Natural killer cell (primary cell): ENCODE results near the gene DNAJC13. TPM values are rescaled to one million over a fixed set of nuclear protein-coding genes. Genes with fewer than 3 reads are reported as not detected.
"Not testable (repeated sequence)": the region's sequence is repeated elsewhere in the genome, so short reads cannot be mapped to it uniquely, and the experiment has no call there.

Experiments
- ATAC-seq, 3 donors: fragments of 150-1000 bp in 2 of 3; fragments of 200-7000 bp in 1 of 3; cut with Tn5 transposase; 1 replicate in 1 of 3; 2 replicates in 2 of 3; pipeline ENCODE4 v1.10.0; 2021; ENCODE audit warnings: mild to moderate bottlenecking in 2 of 3, moderate library complexity in 2 of 3
- DNase-seq, 2 donors: peaks; one replicate each; pipeline versions ENCODE4 v3.0.0 to v3.0.0-alpha.2; 2013 to 2021; ENCODE audit warnings: mixed read lengths in 1 of 2
- H3K27ac ChIP-seq: one replicate; pipeline ENCODE4 v1.5.1; 2013; ENCODE audit warnings: mild to moderate bottlenecking, low read length
- H3K27me3 ChIP-seq: one replicate; pipeline ENCODE4 v1.6.1; 2013; ENCODE audit warnings: low read length; ENCODE audit not compliant: control insufficient read depth, insufficient read depth
- H3K36me3 ChIP-seq: one replicate; pipeline ENCODE4 v1.6.1; 2013; ENCODE audit warnings: low read length; ENCODE audit not compliant: control insufficient read depth, insufficient read depth
- H3K4me1 ChIP-seq: one replicate; pipeline ENCODE4 v1.6.1; 2013; ENCODE audit warnings: low read length; ENCODE audit not compliant: control insufficient read depth, insufficient read depth
- H3K4me3 ChIP-seq: one replicate; pipeline ENCODE4 v1.5.1; 2013; ENCODE audit warnings: low read length
- H3K9me3 ChIP-seq: one replicate; pipeline ENCODE4 v1.6.1; 2013; ENCODE audit warnings: low read length; ENCODE audit not compliant: control insufficient read depth, insufficient read depth
- H3K27ac Mint-ChIP-seq, 2 donors: one replicate each; pipeline ENCODE4 v1.8.0; 2022; ENCODE audit warnings: mild to moderate bottlenecking in 2 of 2, mixed read lengths in 2 of 2, moderate library complexity in 1 of 2
- H3K27me3 Mint-ChIP-seq, 2 donors: one replicate each; pipeline ENCODE4 v1.8.0; 2022; ENCODE audit warnings: low read depth in 2 of 2, mixed read lengths in 2 of 2
- H3K36me3 Mint-ChIP-seq: one replicate; pipeline ENCODE4 v1.8.0; 2022; ENCODE audit warnings: mixed read lengths
- H3K4me1 Mint-ChIP-seq, 2 donors: one replicate each; pipeline ENCODE4 v1.8.0; 2022; ENCODE audit warnings: mixed read lengths in 2 of 2
- H3K4me3 Mint-ChIP-seq: one replicate; pipeline ENCODE4 v1.8.0; 2022; ENCODE audit warnings: mild to moderate bottlenecking, moderate library complexity, mixed read lengths
- H3K9me3 Mint-ChIP-seq, 2 donors: one replicate each; pipeline ENCODE4 v1.8.0; 2022; ENCODE audit warnings: mixed read lengths in 2 of 2
- WGBS: methylation state at CpG from one replicate; pipeline ENCODE4 v1.1.7; 2013; ENCODE audit warnings: missing lambda C conversion rate; ENCODE audit not compliant: insufficient coverage; 5-methylcytosine and 5-hydroxymethylcytosine counted together
- intact Hi-C: fragments of 100-400 bp; cut with micrococcal nuclease; formaldehyde crosslinking; loops from one replicate; pipeline ENCODE4 v1.14.2; 2022
- total RNA-seq, 4 donors: library from RNA; stranded (reverse); fragments of 120-200 nt in 1 of 4; gene quantifications; one replicate each; pipeline versions ENCODE4 v1.2.3 to v1.2.4, GENCODE V29; 2013 to 2022
- TF ChIP-seq, protein P1 (sequence below): fragments of 200-600 bp; IDR thresholded peaks from one replicate; pipeline ENCODE4 v1.8.0; 2022; ENCODE audit warnings: antibody characterized with exemption

The DNAJC13 gene
- total RNA-seq, 3 donors from 2014 or later (not counting 1 experiment from before 2014, with no cell fraction given), result 30.5 to 44.0 (median 42.9) TPM

DNA sequence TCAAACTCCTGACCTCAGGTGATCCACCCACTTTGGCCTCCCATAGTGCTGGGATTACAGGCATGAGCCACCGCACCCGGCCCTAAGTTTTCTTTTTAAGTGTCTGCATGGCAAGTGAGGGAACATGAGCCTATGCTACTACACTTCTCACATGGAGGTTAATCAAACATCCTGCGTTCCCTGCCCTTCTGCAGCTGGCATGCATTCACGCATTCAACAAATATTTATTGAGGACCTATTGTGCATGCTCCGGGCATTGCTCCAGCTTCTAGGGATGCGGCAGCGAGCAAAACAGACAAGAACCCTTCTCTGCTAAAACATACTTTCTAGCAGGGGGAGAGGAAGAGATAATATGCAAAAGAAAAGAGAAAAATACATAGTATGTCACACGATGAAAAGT lies 137.1 kb downstream of the DNAJC13 start:
- no peaks in the 10 kb centered on the region for H3K36me3 Mint-ChIP-seq
- ATAC-seq, result no peak
- no peaks in the 10 kb centered on the region for H3K9me3 ChIP-seq
- no peak overlapping the region for H3K27ac ChIP-seq
- peaks cover 3% of the 10 kb centered on the region for H3K36me3 ChIP-seq
- no peak for DNase-seq
- WGBS, result 96% methylated on average over 6 of the region's 8 CpGs
- no peaks in the 10 kb centered on the region for H3K27me3 ChIP-seq
- no peaks in the 10 kb centered on the region for H3K4me1 ChIP-seq
- H3K27me3 Mint-ChIP-seq, result no peaks in the 10 kb centered on the region
- no peaks in the 10 kb centered on the region for H3K9me3 Mint-ChIP-seq
- intact Hi-C loops, result no loop called here
- no peak overlapping the region for H3K4me3 ChIP-seq
- H3K4me1 Mint-ChIP-seq, result peaks cover 5 to 17% of the 10 kb centered on the region in 2 donors
- H3K4me3 Mint-ChIP-seq, result no peak overlapping the region
- TF ChIP-seq, protein P1, sequence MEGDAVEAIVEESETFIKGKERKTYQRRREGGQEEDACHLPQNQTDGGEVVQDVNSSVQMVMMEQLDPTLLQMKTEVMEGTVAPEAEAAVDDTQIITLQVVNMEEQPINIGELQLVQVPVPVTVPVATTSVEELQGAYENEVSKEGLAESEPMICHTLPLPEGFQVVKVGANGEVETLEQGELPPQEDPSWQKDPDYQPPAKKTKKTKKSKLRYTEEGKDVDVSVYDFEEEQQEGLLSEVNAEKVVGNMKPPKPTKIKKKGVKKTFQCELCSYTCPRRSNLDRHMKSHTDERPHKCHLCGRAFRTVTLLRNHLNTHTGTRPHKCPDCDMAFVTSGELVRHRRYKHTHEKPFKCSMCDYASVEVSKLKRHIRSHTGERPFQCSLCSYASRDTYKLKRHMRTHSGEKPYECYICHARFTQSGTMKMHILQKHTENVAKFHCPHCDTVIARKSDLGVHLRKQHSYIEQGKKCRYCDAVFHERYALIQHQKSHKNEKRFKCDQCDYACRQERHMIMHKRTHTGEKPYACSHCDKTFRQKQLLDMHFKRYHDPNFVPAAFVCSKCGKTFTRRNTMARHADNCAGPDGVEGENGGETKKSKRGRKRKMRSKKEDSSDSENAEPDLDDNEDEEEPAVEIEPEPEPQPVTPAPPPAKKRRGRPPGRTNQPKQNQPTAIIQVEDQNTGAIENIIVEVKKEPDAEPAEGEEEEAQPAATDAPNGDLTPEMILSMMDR, result no peak
- H3K27ac Mint-ChIP-seq, result no peak overlapping the region

DNA sequence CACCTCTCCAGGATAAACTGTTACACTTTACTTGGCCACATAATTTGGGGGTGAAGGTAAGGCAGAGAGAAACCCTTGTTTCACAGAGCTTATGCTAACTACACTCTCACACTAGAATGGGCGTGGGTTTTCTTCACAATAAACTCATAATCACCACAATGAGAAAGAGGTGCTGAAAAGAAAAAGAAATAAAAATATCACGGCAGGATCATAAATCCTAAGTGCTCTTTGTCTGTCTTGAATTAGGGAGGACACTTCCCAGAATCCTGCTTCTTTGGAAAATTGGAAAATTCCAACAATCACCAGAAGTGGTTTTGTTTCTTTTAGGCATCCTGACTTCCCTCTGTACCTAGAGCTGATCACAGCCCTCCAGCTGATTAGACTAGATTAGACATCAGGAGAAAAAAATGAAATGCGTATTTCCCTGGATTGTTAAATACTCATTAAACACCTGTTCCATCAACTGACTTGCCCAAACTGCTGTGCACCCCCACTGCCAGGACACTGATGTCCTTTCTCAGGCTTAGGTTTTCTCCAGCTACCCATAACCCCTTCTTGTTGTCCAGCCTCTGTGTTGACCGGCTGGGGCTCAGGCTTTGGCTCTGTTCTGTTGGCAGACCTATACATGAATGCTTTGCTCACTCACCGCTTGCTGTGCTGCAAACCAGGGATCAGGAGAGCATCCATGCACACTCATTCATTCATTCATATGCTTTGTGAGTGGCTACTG lies 138.2 kb downstream of the DNAJC13 start:
- Histone ChIP-seq H3K27me3 (no peaks in the 10 kb centered on the region), H3K36me3 (peaks cover 3% of the 10 kb centered on the region), H3K4me3 (no peak overlapping the region), H3K27ac (no peak overlapping the region), H3K4me1 (no peaks in the 10 kb centered on the region), H3K9me3 (no peaks in the 10 kb centered on the region)
- H3K27me3 Mint-ChIP-seq, result no peaks in the 10 kb centered on the region
- no peak overlapping the region for H3K4me3 Mint-ChIP-seq
- TF ChIP-seq, protein P1, result no peak
- no peaks in the 10 kb centered on the region for H3K36me3 Mint-ChIP-seq
- H3K4me1 Mint-ChIP-seq, result peaks cover under 1 to 6% of the 10 kb centered on the region in 2 donors
- WGBS, result 97% methylated on average over 4 of the region's 5 CpGs
- DNase-seq (no peak), ATAC-seq (no peak)
- no peak overlapping the region for H3K27ac Mint-ChIP-seq
- H3K9me3 Mint-ChIP-seq, result no peaks in the 10 kb centered on the region
- intact Hi-C loops, result no loop called here

DNA sequence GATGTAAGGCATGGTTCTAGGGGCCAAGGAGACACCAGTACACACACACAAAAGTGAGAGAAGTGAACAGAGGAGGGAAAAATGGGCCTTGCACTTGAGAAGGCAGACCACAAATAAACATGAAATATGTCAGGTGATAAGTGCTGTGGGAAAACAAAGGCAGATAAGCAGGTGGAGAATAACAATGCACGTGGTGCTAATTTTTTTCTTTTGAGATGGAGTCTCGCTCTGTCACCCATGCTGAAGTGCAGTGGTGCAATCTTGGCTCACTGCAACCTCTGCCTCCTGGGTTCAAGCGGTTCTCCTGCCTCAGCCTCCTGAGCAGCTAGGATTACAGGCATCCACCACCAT lies 138.7 kb downstream of the DNAJC13 start:
- H3K9me3 ChIP-seq, H3K4me1 Mint-ChIP-seq, H3K36me3 ChIP-seq, H3K4me3 Mint-ChIP-seq, H3K9me3 Mint-ChIP-seq, DNase-seq, H3K27ac ChIP-seq, H3K4me1 ChIP-seq, intact Hi-C loops, H3K36me3 Mint-ChIP-seq, H3K4me3 ChIP-seq, H3K27ac Mint-ChIP-seq, H3K27me3 Mint-ChIP-seq, ATAC-seq, H3K27me3 ChIP-seq: not testable (repeated sequence)
- 92% methylated on average over 3 of the region's 3 CpGs for WGBS

DNA sequence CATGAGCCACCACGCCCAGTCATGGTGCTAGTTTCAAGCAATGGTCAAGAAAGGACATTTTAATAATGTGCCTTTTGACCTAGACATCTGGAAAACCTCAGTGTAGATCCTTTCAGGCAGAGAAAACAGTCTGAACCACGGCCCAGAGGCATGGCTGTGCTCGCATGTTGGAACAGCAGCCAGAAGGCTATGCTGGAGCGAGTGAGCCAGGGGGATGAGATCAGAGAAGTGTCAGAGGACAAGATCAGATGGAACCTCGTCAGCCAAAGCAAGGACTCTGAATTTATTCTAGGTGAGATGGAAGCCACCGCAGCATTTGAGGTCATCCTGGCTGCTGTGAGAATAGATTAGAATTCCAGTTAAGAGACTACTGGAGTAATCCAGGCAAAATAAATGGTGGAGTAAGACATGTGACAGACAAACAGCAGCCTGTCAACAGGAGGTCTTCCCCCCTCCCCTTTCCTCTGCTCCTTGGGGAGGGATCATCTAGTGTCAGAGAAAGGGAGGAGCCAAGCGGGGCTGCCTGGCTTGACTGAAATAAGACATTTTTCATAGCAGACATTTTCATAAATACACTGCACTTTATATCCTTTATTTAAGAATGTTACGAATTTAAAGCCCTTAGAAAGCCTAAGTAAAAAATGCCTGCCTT lies 139.3 kb downstream of the DNAJC13 start:
- Histone ChIP-seq H3K27ac (no peak overlapping the region), H3K27me3 (no peaks in the 10 kb centered on the region), H3K36me3 (peaks cover 6% of the 10 kb centered on the region), H3K9me3 (no peaks in the 10 kb centered on the region), H3K4me1 (no peaks in the 10 kb centered on the region), H3K4me3 (no peak overlapping the region)
- Mint-ChIP-seq H3K27ac (no peak overlapping the region), H3K36me3 (no peaks in the 10 kb centered on the region), H3K4me3 (no peak overlapping the region), H3K27me3 (no peaks in the 10 kb centered on the region), H3K4me1 (no peaks in the 10 kb centered on the region), H3K9me3 (no peaks in the 10 kb centered on the region)
- ATAC-seq (no peak), DNase-seq (no peak)
- 90% methylated on average over 7 of the region's 8 CpGs for WGBS
- intact Hi-C loops, result no loop called here
- TF ChIP-seq, protein P1, result no peak
